HG02798 (cell line): ENCODE data around the gene PCDHA6.
"Not testable (repeated sequence)": the region's sequence is repeated elsewhere in the genome, so short reads cannot be mapped to it uniquely, and the experiment has no call there.

Source experiments
- ATAC-seq: cut with Tn5 transposase; IDR thresholded peaks from one replicate; pipeline ENCODE4 v1.9.1; 2021; ENCODE audit warnings: mild to moderate bottlenecking; ENCODE audit not compliant: unreplicated experiment, poor library complexity

The PCDHA6 gene

DNA sequence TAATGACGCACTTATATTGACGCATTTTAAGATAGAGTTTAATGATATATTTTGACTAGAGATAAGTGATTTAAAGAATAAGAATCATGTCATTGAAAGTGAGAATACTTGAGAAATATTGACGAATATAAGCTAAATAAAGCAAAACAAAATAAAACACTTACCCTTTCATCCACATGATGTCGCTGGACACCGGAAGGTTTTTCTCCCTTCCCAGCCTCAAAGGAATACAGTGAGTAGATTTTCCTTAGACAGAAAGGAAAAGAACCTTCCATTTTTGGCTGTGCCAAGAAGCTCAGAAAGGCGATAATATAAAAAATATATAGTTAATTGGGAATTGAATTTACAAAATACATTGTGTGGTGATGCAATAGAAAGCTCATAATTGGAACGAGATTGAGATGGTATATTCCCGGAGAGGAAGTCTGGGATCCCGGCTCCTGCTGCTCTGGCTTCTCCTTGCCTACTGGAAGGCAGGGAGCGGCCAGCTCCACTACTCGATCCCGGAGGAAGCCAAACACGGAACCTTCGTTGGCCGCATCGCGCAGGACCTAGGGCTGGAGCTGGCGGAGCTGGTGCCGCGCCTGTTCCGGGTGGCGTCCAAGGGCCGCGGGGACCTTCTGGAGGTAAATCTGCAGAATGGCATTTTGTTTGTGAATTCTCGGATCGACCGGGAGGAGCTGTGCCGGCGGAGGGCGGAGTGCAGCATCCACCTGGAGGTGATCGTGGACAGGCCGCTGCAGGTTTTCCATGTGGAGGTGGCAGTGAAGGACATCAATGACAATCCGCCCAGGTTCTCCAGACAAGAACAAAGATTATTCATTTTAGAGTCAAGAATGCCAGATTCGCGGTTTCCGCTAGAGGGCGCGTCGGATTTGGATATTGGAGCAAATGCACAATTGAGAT lies 6.1 kb upstream of the PCDHA6 start, which contains the start of gene PCDHA5:
TSS of gene PCDHA5 (plus strand) at position 239 of the 906 bp plus-strand sequence.
- no peak for ATAC-seq

- no peak for ATAC-seq
These were observed 5.5 kb upstream of the PCDHA6 start for GRCh38 chr5:140822281-140822629.

DNA sequence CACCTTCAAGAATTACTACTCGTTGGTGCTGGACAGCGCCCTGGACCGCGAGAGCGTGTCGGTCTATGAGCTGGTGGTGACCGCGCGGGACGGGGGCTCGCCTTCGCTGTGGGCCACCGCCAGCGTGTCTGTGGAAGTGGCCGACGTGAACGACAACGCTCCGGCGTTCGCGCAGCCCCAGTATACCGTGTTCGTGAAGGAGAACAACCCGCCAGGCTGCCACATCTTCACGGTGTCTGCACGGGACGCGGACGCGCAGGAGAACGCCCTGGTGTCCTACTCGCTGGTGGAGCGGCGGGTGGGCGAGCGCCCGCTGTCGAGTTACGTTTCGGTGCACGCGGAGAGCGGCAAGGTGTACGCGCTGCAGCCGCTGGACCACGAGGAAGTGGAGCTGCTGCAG lies 4.8 kb upstream of the PCDHA6 start:
- ATAC-seq = not testable (repeated sequence)

DNA sequence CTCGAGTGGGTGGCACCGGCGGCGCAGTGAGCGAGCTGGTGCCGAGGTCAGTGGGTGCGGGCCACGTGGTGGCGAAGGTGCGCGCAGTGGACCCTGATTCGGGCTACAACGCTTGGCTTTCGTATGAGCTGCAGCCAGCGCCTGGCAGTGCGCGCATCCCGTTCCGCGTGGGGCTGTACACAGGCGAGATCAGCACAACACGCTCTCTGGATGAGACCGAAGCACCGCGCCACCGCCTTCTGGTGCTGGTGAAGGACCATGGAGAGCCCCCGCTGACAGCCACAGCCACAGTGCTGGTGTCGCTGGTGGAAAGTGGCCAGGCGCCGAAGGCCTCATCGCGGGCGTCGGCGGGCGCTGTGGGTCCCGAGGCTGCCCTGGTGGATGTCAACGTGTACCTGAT lies 4.3 kb upstream of the PCDHA6 start:
- no peak for ATAC-seq

DNA sequence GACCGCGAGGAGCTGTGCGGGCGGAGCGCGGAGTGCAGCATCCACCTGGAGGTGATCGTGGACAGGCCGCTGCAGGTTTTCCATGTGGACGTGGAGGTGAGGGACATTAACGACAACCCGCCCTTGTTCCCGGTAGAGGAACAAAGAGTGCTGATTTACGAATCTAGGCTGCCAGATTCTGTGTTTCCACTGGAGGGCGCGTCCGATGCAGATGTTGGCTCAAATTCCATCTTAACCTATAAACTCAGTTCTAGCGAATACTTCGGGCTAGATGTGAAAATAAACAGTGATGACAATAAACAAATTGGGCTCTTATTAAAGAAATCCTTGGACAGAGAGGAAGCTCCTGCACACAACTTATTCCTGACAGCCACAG lies 590 bp downstream of the PCDHA6 start:
- no peak for ATAC-seq

GRCh38 chr5:140829511-140830501 lies 2.0 kb downstream of the PCDHA6 start:
- ATAC-seq = not testable (repeated sequence)

GRCh38 chr5:140833993-140834392 lies 6.2 kb downstream of the PCDHA6 start, which contains the start of gene PCDHA7:
PCDHA7 (plus strand) TSS chr5:140834269; CDS start chr5:140834384, 115 bp downstream.
- no peak for ATAC-seq

DNA sequence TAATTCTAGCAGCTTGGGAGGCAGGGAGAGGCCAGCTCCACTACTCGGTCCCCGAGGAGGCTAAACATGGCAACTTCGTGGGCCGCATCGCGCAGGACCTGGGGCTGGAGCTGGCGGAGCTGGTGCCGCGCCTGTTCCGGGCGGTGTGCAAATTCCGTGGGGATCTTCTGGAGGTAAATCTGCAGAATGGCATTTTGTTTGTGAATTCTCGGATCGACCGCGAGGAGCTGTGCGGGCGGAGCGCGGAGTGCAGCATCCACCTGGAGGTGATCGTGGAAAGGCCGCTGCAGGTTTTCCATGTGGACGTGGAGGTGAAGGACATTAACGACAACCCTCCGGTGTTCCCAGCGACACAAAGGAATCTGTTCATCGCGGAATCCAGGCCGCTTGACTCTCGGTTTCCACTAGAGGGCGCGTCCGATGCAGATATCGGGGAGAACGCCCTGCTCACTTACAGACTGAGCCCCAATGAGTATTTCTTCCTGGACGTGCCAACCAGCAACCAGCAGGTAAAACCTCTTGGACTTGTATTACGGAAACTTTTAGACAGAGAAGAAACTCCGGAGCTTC lies 6.8 kb downstream of the PCDHA6 start:
- not testable (repeated sequence) for ATAC-seq

GRCh38 chr5:140835622-140836510 lies 8.1 kb downstream of the PCDHA6 start:
- no peak for ATAC-seq

GRCh38 chr5:140840978-140841962 lies 13.5 kb downstream of the PCDHA6 start, which contains the start of gene PCDHA8:
PCDHA8 (plus strand) TSS chr5:140841187; CDS start chr5:140841322, 135 bp downstream.
- no peak for ATAC-seq

- ATAC-seq = no peak
These were observed 15.3 kb downstream of the PCDHA6 start for GRCh38 chr5:140842798-140843733.

DNA sequence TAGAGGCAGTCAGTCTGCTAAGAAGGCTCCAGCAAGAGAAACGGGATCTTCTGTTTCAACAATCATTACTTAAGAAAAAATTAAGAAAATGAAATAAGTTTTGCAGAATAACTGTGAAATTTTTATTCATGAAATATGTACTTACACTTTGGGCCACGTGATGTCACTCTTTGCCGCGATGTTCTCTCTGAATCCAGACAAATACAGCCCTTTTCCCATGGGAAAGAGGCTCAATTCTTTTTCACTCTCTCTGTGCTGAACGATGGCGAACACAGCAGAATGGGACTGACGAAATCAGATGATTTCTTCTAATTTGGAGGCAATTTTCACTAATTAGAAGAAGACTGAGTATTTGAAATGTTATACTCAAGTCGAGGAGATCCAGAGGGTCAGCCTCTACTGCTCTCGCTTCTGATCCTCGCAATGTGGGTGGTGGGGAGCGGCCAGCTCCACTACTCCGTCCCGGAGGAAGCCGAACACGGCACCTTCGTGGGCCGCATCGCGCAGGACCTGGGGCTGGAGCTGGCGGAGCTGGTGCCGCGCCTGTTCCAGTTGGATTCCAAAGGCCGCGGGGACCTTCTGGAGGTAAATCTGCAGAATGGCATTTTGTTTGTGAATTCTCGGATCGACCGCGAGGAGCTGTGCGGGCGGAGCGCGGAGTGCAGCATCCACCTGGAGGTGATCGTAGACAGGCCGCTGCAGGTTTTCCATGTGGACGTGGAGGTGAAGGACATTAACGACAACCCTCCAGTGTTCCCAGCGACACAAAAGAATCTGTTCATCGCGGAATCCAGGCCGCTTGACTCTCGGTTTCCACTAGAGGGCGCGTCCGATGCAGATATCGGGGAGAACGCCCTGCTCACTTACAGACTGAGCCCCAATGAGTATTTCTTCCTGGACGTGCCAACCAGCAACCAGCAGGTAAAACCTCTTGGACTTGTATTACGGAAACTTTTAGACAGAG lies 20.7 kb downstream of the PCDHA6 start, which contains the start of gene PCDHA9:
TSS of gene PCDHA9 (plus strand) at position 244 of the 964 bp plus-strand sequence. CDS start at position 358, 114 bp downstream.
- not testable (repeated sequence) for ATAC-seq

- ATAC-seq = not testable (repeated sequence)
These were observed 22.3 kb downstream of the PCDHA6 start for GRCh38 chr5:140849831-140850634.

- ATAC-seq = no peak
These were observed 28.3 kb downstream of the PCDHA6 start, which contains the start of gene PCDHA10 for GRCh38 chr5:140855772-140856674. PCDHA10 (plus strand) TSS chr5:140855897; CDS start chr5:140856049, 152 bp downstream.
